Calu3 (cell line): Measurements from ENCODE around the gene TNFAIP8L1. TPM values are rescaled to one million over a fixed set of nuclear protein-coding genes. Genes with fewer than 3 reads are reported as not detected.
A peak's percentile ranks its signal among the peaks of the same experiment; 100 is the strongest.

Experiments used
- Bru-seq: library from RNA; stranded (reverse); fragments of 400-500 nt; gene quantifications from one replicate; lab custom pipeline; 2021; lab: Mats Ljungman, UMichigan
- BruChase-seq, 2 experiments: library from RNA; stranded (reverse); fragments of 400-500 nt; gene quantifications; one replicate each; lab custom pipeline; 2021; lab: Mats Ljungman, UMichigan
- BruUV-seq: library from RNA; stranded (reverse); fragments of 400-500 nt; replicated peaks from 2 replicates; lab custom pipeline; 2021; lab: Mats Ljungman, UMichigan
- CTCF ChIA-PET: fragments of 300-600 bp; sonication (Branson Sonifier 250); formaldehyde crosslinking; loops from one replicate; lab custom pipeline; 2022; ENCODE audit warnings: antibody characterized with exemption; lab: Charles Lee
- DNase-seq: peaks from one replicate; pipeline ENCODE4 v3.0.0; 2022
- H3K27ac Mint-ChIP-seq: one replicate; pipeline ENCODE4 v1.8.0; 2022; ENCODE audit warnings: mixed read lengths; ENCODE audit not compliant: unreplicated experiment
- H3K27me3 Mint-ChIP-seq: one replicate; pipeline ENCODE4 v1.8.0; 2022; ENCODE audit warnings: mixed read lengths; ENCODE audit not compliant: unreplicated experiment
- H3K36me3 Mint-ChIP-seq: one replicate; pipeline ENCODE4 v1.8.0; 2022; ENCODE audit warnings: mild to moderate bottlenecking, moderate library complexity, mixed read lengths; ENCODE audit not compliant: insufficient read depth, unreplicated experiment
- H3K4me1 Mint-ChIP-seq: one replicate; pipeline ENCODE4 v1.8.0; 2022; ENCODE audit warnings: mild to moderate bottlenecking, low read depth, mixed read lengths; ENCODE audit not compliant: unreplicated experiment
- H3K4me3 Mint-ChIP-seq: one replicate; pipeline ENCODE4 v1.8.0; 2022; ENCODE audit warnings: mild to moderate bottlenecking, low read depth, moderate library complexity, mixed read lengths; ENCODE audit not compliant: unreplicated experiment
- H3K9me3 Mint-ChIP-seq: one replicate; pipeline ENCODE4 v1.8.0; 2022; ENCODE audit warnings: low read depth, mixed read lengths; ENCODE audit not compliant: unreplicated experiment
- intact Hi-C: fragments of 100-400 bp; cut with micrococcal nuclease; formaldehyde crosslinking; loops from one replicate; pipeline ENCODE4 v1.10.0; 2022; ENCODE audit not compliant: unreplicated experiment
- long read RNA-seq: library from polyadenylated mRNA; stranded (forward); transcript quantifications from one replicate; pipeline ENCODE4 v2.0.0, GENCODE V29; 2022
- total RNA-seq: library from RNA; stranded (reverse); gene quantifications from 2 replicates; pipeline ENCODE4 v1.2.3, GENCODE V29; 2022
- TF ChIP-seq, protein P1 (sequence below): fragments of 200-600 bp; IDR thresholded peaks from one replicate; pipeline ENCODE4 v1.8.0; 2022; ENCODE audit warnings: antibody characterized with exemption; ENCODE audit not compliant: unreplicated experiment

TNFAIP8L1 gene
- 4.3 and 5.3 TPM in 2 replicates for total RNA-seq
- percentile 33 among the genes with signal in this experiment for Bru-seq, nascent RNA
- percentile 45 among the genes with signal in this experiment for BruChase-seq, experiment 1, labeled RNA remaining after a 6-hour chase
- BruChase-seq, experiment 2, labeled RNA remaining after a 2-hour chase: percentile 43 among the genes with signal in this experiment
- long read RNA-seq, partial matches to known transcripts: 0 of 12 reads
- long read RNA-seq, other reads (novel, unspliced or antisense): 11 of 12 reads

DNA sequence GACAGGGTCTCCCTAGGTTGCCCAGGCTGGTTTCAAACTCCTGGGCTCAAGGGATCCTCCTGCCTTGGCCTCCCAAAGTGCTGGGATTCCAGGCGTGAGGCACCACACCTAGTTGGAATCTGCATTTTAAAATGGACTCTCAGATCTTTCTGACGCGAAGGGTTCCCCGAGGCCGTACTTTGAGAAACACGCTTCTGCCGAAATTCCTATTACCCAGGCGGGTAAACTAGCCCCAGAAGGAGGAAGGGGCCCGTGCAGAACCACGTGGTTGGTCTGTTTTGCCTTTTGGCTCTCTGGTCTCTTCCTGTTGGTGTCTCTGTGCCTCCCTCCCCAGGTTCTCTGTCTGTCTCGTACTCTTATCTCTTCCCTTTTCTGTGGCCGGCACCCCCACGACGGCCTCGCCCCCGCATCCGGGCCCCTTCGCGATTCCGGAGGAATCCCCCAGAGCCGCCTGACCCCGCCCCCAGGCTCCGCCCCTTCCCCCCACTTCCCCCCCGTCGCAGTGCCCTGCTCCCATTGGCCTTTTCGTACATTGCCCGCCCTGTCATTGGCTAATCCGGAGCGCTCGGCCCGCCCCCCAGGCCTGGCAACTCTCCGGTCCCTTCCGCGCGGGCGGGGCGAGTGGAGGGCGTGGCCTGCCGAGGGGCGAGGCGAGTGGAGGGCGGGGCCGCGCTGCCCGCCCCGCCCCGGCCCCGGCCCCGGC is at the start of gene TNFAIP8L1:
Gene TNFAIP8L1 (plus strand): TSS at position 689 of the 703 bp plus-strand sequence. CDS start 12,354 bp downstream, outside the sequence.
- BruUV-seq: no TSS peak
- Mint-ChIP-seq H3K4me1 (peaks cover 8% of the 10 kb centered on the region), H3K27me3 (no peaks in the 10 kb centered on the region), H3K27ac (peak within 1 kb of the TSS; percentile 28), H3K36me3 (peaks cover 19% of the 10 kb centered on the region), H3K9me3 (no peaks in the 10 kb centered on the region), H3K4me3 (peak within 1 kb of the TSS; percentile 79)
- CTCF ChIA-PET: no interaction called here
- TF ChIP-seq, protein P1, sequence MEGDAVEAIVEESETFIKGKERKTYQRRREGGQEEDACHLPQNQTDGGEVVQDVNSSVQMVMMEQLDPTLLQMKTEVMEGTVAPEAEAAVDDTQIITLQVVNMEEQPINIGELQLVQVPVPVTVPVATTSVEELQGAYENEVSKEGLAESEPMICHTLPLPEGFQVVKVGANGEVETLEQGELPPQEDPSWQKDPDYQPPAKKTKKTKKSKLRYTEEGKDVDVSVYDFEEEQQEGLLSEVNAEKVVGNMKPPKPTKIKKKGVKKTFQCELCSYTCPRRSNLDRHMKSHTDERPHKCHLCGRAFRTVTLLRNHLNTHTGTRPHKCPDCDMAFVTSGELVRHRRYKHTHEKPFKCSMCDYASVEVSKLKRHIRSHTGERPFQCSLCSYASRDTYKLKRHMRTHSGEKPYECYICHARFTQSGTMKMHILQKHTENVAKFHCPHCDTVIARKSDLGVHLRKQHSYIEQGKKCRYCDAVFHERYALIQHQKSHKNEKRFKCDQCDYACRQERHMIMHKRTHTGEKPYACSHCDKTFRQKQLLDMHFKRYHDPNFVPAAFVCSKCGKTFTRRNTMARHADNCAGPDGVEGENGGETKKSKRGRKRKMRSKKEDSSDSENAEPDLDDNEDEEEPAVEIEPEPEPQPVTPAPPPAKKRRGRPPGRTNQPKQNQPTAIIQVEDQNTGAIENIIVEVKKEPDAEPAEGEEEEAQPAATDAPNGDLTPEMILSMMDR: no peak
- intact Hi-C loops: no loop called here
- DNase-seq: peak; percentile 97

DNA sequence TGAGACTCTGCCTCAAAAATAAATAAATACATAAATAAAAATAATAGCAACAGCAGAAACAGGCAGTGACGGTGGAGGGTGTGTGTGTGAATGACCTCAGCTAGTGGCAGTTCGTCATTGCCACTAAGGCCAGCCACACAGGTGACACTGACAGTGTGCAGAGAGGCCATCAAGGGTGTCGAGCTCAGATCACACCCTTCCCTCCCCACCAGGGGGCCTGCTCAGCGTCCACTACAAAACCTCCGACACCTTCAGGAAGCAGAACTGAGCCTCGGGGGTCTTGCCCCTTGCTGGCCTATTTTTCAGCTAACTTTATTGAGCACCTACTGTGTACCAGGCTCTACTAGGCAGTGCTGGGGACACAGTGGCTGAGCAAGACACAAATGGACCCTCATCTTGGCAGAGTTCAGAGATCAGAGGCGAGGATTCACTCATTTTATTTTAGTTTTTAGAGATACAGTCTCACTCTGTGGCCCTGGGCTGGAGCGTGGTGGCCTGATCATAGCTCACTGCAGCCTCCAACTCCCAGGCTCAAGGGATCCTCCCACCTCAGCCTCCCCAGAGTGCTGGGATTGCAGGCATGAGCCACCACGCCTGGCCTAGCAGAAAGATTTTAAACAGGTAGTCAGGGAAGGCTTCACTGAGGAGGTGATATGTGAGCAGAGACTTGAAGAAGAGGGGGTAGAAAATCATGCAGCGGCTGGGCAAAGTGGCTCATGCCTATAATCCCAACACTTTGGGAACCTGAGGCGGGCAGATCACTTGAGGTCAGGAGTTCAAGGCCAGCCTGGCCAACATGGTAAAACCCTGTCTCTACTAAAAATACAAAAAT is 49.5 kb upstream of the TNFAIP8L1 start:
- TF ChIP-seq, protein P1: peak; percentile 28
- Mint-ChIP-seq H3K27ac (no peak overlapping the region), H3K27me3 (peaks cover 51% of the 10 kb centered on the region), H3K9me3 (no peaks in the 10 kb centered on the region), H3K4me3 (no peak overlapping the region), H3K4me1 (peaks cover 7% of the 10 kb centered on the region), H3K36me3 (no peaks in the 10 kb centered on the region)
- intact Hi-C loops: no loop called here
- DNase-seq: peak; percentile 48
- CTCF ChIA-PET: interaction anchor here (0.6 to 1.0 kb wide), 3 partner anchors 44 to 401 kb away, joined by 4 to 5 read pairs (median 5); no protein-coding TSS in a partner anchor
- no TSS peak for BruUV-seq

DNA sequence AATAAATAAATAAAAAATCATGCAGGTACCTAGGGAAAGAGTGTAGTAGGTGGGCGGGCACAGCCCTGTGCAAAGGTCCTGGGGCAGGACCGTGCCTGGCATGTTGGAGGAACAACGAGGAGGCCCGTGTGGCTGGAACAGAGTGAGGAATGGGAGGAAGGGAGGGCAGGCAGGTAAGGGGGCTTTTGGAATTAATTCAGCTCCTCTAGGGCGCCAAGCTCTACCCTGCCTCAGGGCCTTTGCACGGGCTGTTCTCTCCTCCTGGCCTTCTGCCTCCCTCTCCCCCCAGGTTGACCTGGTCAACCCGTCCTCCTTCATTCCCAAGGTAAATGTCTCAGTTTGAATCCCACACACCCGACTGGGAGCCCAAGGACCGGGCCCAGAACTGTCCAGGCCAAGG is 48.8 kb upstream of the TNFAIP8L1 start:
- no peak for DNase-seq
- peaks cover 45% of the 10 kb centered on the region for H3K27me3 Mint-ChIP-seq
- H3K9me3 Mint-ChIP-seq: no peaks in the 10 kb centered on the region
- CTCF ChIA-PET: no interaction called here
- H3K27ac Mint-ChIP-seq: no peak overlapping the region
- no peak overlapping the region for H3K4me3 Mint-ChIP-seq
- intact Hi-C loops: no loop called here
- BruUV-seq: no TSS peak
- TF ChIP-seq, protein P1: no peak
- H3K4me1 Mint-ChIP-seq: peaks cover 7% of the 10 kb centered on the region
- H3K36me3 Mint-ChIP-seq: no peaks in the 10 kb centered on the region

DNA sequence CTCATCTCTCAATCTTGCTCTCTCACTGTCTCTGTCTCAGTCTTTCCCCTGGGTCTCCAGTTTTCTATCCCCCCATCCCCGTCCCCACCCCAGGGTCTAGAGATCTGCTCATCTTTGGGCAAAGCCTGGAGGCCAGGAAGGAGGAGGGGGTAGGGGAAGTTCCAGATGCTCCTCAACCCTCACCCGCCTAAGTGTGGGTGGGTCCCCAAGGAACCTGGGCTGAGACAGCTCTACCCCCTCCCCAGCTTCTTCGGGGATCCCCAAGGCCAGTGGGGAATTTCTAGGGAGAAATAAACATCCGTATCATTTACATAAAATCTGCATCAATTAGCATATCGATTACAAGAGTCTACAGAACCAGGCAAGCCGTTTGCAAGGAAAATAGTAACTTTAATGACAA is 48.0 kb upstream of the TNFAIP8L1 start:
- peaks cover 7% of the 10 kb centered on the region for H3K4me1 Mint-ChIP-seq
- CTCF ChIA-PET: no interaction called here
- H3K4me3 Mint-ChIP-seq: no peak overlapping the region
- intact Hi-C loops: no loop called here
- no peak for DNase-seq
- no peaks in the 10 kb centered on the region for H3K9me3 Mint-ChIP-seq
- H3K27ac Mint-ChIP-seq: peak overlapping the region; percentile 66
- TF ChIP-seq, protein P1: no peak
- no peaks in the 10 kb centered on the region for H3K36me3 Mint-ChIP-seq
- BruUV-seq: no TSS peak
- peaks cover 42% of the 10 kb centered on the region for H3K27me3 Mint-ChIP-seq
